Osteocyte (in vitro differentiated cells): ENCODE results near the gene SERHL2. TPM values are rescaled to one million over a fixed set of nuclear protein-coding genes. Genes with fewer than 3 reads are reported as not detected.
"Not testable (repeated sequence)": the region's sequence is repeated elsewhere in the genome, so short reads cannot be mapped to it uniquely, and the experiment has no call there.

ENCODE experiments used
- DNase-seq: peaks from one replicate; pipeline ENCODE4 v3.0.0; 2021; ENCODE audit warnings: mixed read lengths; ENCODE audit not compliant: unreplicated experiment; ENCODE audit errors: extremely low spot score
- H3K27ac Mint-ChIP-seq: one replicate; pipeline ENCODE4 v1.8.0; 2021; ENCODE audit warnings: mild to moderate bottlenecking, mixed read lengths; ENCODE audit not compliant: unreplicated experiment
- H3K27me3 Mint-ChIP-seq: one replicate; pipeline ENCODE4 v1.8.0; 2021; ENCODE audit warnings: mixed read lengths; ENCODE audit not compliant: unreplicated experiment
- H3K36me3 Mint-ChIP-seq: one replicate; pipeline ENCODE4 v1.8.0; 2021; ENCODE audit warnings: mixed read lengths; ENCODE audit not compliant: unreplicated experiment
- H3K4me1 Mint-ChIP-seq: one replicate; pipeline ENCODE4 v1.8.0; 2021; ENCODE audit warnings: mixed read lengths; ENCODE audit not compliant: unreplicated experiment
- H3K4me3 Mint-ChIP-seq: one replicate; pipeline ENCODE4 v1.8.0; 2021; ENCODE audit warnings: mild to moderate bottlenecking, moderate library complexity, mixed read lengths; ENCODE audit not compliant: unreplicated experiment
- H3K9me3 Mint-ChIP-seq: one replicate; pipeline ENCODE4 v1.8.0; 2021; ENCODE audit warnings: mixed read lengths; ENCODE audit not compliant: unreplicated experiment
- CTCF ChIP-seq: fragments of 200-600 bp; sonication (generic); IDR thresholded peaks from 2 replicates; pipeline ENCODE4 v1.5.0; 2021; ENCODE audit warnings: antibody characterized with exemption, mild to moderate bottlenecking, moderate library complexity
- total RNA-seq: library from RNA; stranded (reverse); gene quantifications from 2 replicates; pipeline ENCODE4 v1.2.1, GENCODE V29; 2021

Gene SERHL2
- total RNA-seq, 1 donor from 2014 or later: 1.3 TPM

- DNase-seq: no peak
- Mint-ChIP-seq H3K27me3 (no peaks in the 10 kb centered on the region), H3K4me3 (no peak overlapping the region), H3K27ac (no peak overlapping the region), H3K36me3 (peaks cover 7% of the 10 kb centered on the region), H3K4me1 (peaks cover 10% of the 10 kb centered on the region), H3K9me3 (no peaks in the 10 kb centered on the region)
- TF ChIP-seq CTCF: no peak
These were observed 24.0 kb downstream of the SERHL2 start for GRCh38 chr22:42577623-42578240.

- Mint-ChIP-seq H3K36me3 (peaks cover 11% of the 10 kb centered on the region), H3K4me3 (peak overlapping the region; percentile 18), H3K4me1 (peaks cover 10% of the 10 kb centered on the region)
- DNase-seq, H3K27ac Mint-ChIP-seq, H3K27me3 Mint-ChIP-seq, H3K9me3 Mint-ChIP-seq: not testable (repeated sequence)
These were observed 26.3 kb downstream of the SERHL2 start for GRCh38 chr22:42580040-42580439.

GRCh38 chr22:42581194-42581761, 27.5 kb downstream of the SERHL2 start:
- H3K4me3 Mint-ChIP-seq: peak overlapping the region; percentile 90
- H3K36me3 Mint-ChIP-seq: peaks cover 16% of the 10 kb centered on the region
- H3K4me1 Mint-ChIP-seq: peaks cover 10% of the 10 kb centered on the region
- not testable (repeated sequence) for DNase-seq, H3K9me3 Mint-ChIP-seq, H3K27me3 Mint-ChIP-seq, H3K27ac Mint-ChIP-seq

GRCh38 chr22:42581762-42582716, 28.3 kb downstream of the SERHL2 start:
- H3K27me3 Mint-ChIP-seq: no peaks in the 10 kb centered on the region
- DNase-seq: peak; percentile 90
- no peak for TF ChIP-seq CTCF
- H3K27ac Mint-ChIP-seq: peak overlapping the region; percentile 24
- H3K9me3 Mint-ChIP-seq: no peaks in the 10 kb centered on the region
- H3K4me1 Mint-ChIP-seq: peaks cover 10% of the 10 kb centered on the region
- peaks cover 22% of the 10 kb centered on the region for H3K36me3 Mint-ChIP-seq
- peak overlapping the region; percentile 90 for H3K4me3 Mint-ChIP-seq

GRCh38 chr22:42582987-42583386, 29.2 kb downstream of the SERHL2 start:
- H3K4me1 Mint-ChIP-seq: peaks cover 10% of the 10 kb centered on the region
- no peaks in the 10 kb centered on the region for H3K27me3 Mint-ChIP-seq
- no peak overlapping the region for H3K4me3 Mint-ChIP-seq
- no peak for TF ChIP-seq CTCF
- H3K9me3 Mint-ChIP-seq: no peaks in the 10 kb centered on the region
- H3K36me3 Mint-ChIP-seq: peaks cover 24% of the 10 kb centered on the region
- no peak for DNase-seq
- H3K27ac Mint-ChIP-seq: no peak overlapping the region
